ENCODE data around the gene SRRM4. TPM values are rescaled to one million over a fixed set of nuclear protein-coding genes. Genes with fewer than 3 reads are reported as not detected.

SRRM4 gene
- total RNA-seq, 1 donor from 2014 or later, result 0.19 TPM

DNA sequence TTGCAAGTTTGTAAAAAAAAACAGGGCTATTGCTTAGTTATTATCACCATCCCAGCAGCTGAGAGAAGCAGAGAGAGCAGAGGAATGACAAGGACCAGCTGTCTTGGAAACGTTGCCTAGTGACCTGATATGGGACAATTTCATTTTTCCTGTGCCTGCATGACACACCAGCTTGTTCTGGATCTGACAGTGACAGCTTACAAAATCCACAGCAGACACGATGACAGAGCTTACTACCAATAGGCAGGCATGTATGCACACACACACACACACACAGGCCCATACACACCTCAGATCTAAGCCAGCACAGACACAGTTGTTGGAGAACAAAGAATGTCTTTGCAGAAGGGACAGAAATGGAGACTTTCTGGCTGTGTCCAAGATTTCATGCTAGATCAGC, 222.8 kb downstream of the SRRM4 start:
- intact Hi-C loops (cut with micrococcal nuclease), result no loop called here

DNA sequence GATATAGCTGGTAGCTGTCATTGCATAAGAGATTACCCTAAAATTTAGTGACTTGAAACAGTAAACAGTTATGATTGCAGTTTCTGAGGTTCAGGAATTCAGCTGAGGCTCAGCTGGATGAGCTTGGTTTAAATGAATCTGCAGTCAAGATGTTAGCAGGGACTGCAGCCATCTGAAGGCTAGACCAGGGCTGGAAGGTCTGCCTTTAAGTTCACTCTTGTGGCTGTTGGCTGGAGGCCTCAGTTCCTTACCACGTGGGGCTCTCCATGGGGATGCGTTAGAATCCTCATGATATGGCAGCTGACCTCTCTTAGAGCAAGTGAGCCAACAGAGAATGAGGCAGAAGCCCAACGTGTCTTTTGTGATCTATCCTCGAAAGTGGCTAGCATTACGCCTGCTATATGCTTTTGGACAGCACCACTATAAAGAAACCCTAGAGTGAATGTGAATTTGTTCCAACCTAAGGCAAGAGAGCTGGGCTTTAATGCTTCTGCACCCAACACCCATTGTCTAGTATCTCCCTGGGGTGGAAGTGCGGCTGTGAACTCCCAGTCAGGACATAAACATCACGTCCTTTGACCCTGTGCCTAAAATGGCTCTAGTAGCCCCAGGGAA, 223.4 kb downstream of the SRRM4 start:
- Histone ChIP-seq H3K9me3 (replicated peaks) (no peaks in the 10 kb centered on the region), H3K36me3 (no peaks in the 10 kb centered on the region), H3K4me1 (peaks cover 62% of the 10 kb centered on the region), H3K27me3 (ENCODE audit: low read depth) (no peaks in the 10 kb centered on the region), H3K4me3 (no peak overlapping the region), H3K27ac (replicated peaks) (peak overlapping the region; percentile 85)
- intact Hi-C loops (cut with micrococcal nuclease), result no loop called here
- TF ChIP-seq, protein P1, sequence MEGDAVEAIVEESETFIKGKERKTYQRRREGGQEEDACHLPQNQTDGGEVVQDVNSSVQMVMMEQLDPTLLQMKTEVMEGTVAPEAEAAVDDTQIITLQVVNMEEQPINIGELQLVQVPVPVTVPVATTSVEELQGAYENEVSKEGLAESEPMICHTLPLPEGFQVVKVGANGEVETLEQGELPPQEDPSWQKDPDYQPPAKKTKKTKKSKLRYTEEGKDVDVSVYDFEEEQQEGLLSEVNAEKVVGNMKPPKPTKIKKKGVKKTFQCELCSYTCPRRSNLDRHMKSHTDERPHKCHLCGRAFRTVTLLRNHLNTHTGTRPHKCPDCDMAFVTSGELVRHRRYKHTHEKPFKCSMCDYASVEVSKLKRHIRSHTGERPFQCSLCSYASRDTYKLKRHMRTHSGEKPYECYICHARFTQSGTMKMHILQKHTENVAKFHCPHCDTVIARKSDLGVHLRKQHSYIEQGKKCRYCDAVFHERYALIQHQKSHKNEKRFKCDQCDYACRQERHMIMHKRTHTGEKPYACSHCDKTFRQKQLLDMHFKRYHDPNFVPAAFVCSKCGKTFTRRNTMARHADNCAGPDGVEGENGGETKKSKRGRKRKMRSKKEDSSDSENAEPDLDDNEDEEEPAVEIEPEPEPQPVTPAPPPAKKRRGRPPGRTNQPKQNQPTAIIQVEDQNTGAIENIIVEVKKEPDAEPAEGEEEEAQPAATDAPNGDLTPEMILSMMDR (IDR thresholded peaks at IDR 0.05; ENCODE audit: borderline replicate concordance), result no peak
- DNase-seq, result no peak

More for the DNA sequence above, 222.8 kb downstream of the SRRM4 start:
- H3K27me3 ChIP-seq (ENCODE audit: low read depth), result no peaks in the 10 kb centered on the region
- DNase-seq, result no peak
- TF ChIP-seq, protein P1 (IDR thresholded peaks at IDR 0.05; ENCODE audit: borderline replicate concordance), result no peak
- no peaks in the 10 kb centered on the region for H3K36me3 ChIP-seq
- H3K9me3 ChIP-seq (replicated peaks), result no peaks in the 10 kb centered on the region
- peak overlapping the region; percentile 85 for H3K27ac ChIP-seq (replicated peaks)
- no peak overlapping the region for H3K4me3 ChIP-seq
- H3K4me1 ChIP-seq, result peaks cover 60% of the 10 kb centered on the region

GRCh38 chr12:119206348-119207062, 225.2 kb downstream of the SRRM4 start:
- Histone ChIP-seq H3K27me3 (ENCODE audit: low read depth) (no peaks in the 10 kb centered on the region), H3K4me3 (no peak overlapping the region), H3K27ac (replicated peaks) (peak overlapping the region; percentile 60), H3K9me3 (replicated peaks) (no peaks in the 10 kb centered on the region), H3K36me3 (no peaks in the 10 kb centered on the region), H3K4me1 (peaks cover 62% of the 10 kb centered on the region)
- DNase-seq, result no peak
- intact Hi-C loops (cut with micrococcal nuclease), result no loop called here
- TF ChIP-seq, protein P1 (IDR thresholded peaks at IDR 0.05; ENCODE audit: borderline replicate concordance), result no peak

DNA sequence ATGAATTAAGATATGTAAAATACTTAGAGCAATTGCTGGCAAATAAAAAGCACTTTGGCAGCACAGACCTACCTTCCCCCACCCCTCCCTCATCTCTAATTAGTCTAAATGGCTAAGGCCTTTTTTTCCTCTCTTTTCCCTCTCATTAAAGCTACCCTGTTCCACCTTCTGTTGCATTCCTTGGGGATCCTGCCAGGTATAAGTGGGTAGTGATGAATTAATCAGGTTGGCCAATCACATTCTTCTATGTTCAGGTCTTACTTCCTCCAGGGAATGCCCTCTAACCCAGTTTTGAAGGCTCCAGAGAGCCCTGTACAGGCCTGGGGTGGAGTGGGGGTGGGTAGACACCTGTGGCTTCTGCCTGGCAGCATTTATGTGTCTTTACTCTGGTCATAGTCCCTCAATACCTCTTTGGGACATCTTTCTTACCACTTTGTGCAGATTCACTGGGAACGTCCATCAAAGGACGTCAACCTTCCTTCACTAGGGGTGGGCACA, 225.8 kb downstream of the SRRM4 start:
- TF ChIP-seq, protein P1 (IDR thresholded peaks at IDR 0.05; ENCODE audit: borderline replicate concordance), result no peak
- H3K9me3 ChIP-seq (replicated peaks), result no peaks in the 10 kb centered on the region
- intact Hi-C loops (cut with micrococcal nuclease), result no loop called here
- no peaks in the 10 kb centered on the region for H3K36me3 ChIP-seq
- peaks cover 62% of the 10 kb centered on the region for H3K4me1 ChIP-seq
- no peak for DNase-seq
- no peaks in the 10 kb centered on the region for H3K27me3 ChIP-seq (ENCODE audit: low read depth)
- no peak overlapping the region for H3K4me3 ChIP-seq
- peak overlapping the region; percentile 60 for H3K27ac ChIP-seq (replicated peaks)

GRCh38 chr12:119208626-119209061, 227.3 kb downstream of the SRRM4 start:
- Histone ChIP-seq H3K27ac (replicated peaks) (peak overlapping the region; percentile 84), H3K36me3 (no peaks in the 10 kb centered on the region), H3K27me3 (ENCODE audit: low read depth) (no peaks in the 10 kb centered on the region), H3K4me1 (peaks cover 47% of the 10 kb centered on the region), H3K9me3 (replicated peaks) (no peaks in the 10 kb centered on the region), H3K4me3 (no peak overlapping the region)
- intact Hi-C loops (cut with micrococcal nuclease), result no loop called here
- DNase-seq, result peak; percentile 83
- TF ChIP-seq, protein P1 (IDR thresholded peaks at IDR 0.05; ENCODE audit: borderline replicate concordance), result no peak
